Choroid plexus epithelial cell (primary cell): Measurements from ENCODE around the gene NME7.
"Not testable (repeated sequence)": the region's sequence is repeated elsewhere in the genome, so short reads cannot be mapped to it uniquely, and the experiment has no call there.

ENCODE experiments used
- DNase-seq: peaks from one replicate; pipeline ENCODE4 v3.0.0-alpha.2; 2010; ENCODE audit warnings: low read depth
- H3K4me3 ChIP-seq: 2 replicates; pipeline ENCODE4 v1.5.1; 2011; ENCODE audit warnings: low read depth, mild to moderate bottlenecking, control low read depth, low read length, moderate library complexity
- CTCF ChIP-seq: conservative IDR thresholded peaks from 2 replicates; pipeline ENCODE4 v1.5.1; 2011; ENCODE audit warnings: low read depth, mild to moderate bottlenecking, control low read depth, inconsistent platforms, low read length, moderate library complexity

NME7 gene

GRCh38 chr1:169186106-169186505, 181.5 kb downstream of the NME7 start:
- no peak for TF ChIP-seq CTCF
- no peak overlapping the region for H3K4me3 ChIP-seq
- DNase-seq: peak; percentile 14

- H3K4me3 ChIP-seq: no peak overlapping the region
- no peak for TF ChIP-seq CTCF
- DNase-seq: no peak
These were observed 182.8 kb downstream of the NME7 start for GRCh38 chr1:169184812-169185211.

- no peak for DNase-seq
- TF ChIP-seq CTCF: no peak
These were observed 187.4 kb downstream of the NME7 start for GRCh38 chr1:169180174-169180573.

GRCh38 chr1:169179431-169179830, 188.2 kb downstream of the NME7 start:
- H3K4me3 ChIP-seq, DNase-seq: not testable (repeated sequence)

More at GRCh38 chr1:169180174-169180573, 187.4 kb downstream of the NME7 start:
- H3K4me3 ChIP-seq: no peak overlapping the region

- no peak for DNase-seq
- TF ChIP-seq CTCF: no peak
- H3K4me3 ChIP-seq: no peak overlapping the region
These were observed 192.1 kb downstream of the NME7 start for GRCh38 chr1:169175461-169175860.

- no peak overlapping the region for H3K4me3 ChIP-seq
- DNase-seq: no peak
- TF ChIP-seq CTCF: no peak
These were observed 204.5 kb downstream of the NME7 start for GRCh38 chr1:169163059-169163458.

GRCh38 chr1:169161496-169162194, 206.0 kb downstream of the NME7 start:
- no peak overlapping the region for H3K4me3 ChIP-seq
- TF ChIP-seq CTCF: no peak
- DNase-seq: peak; percentile 44
